ENCODE results near the gene NOL4L.

NOL4L gene

DNA sequence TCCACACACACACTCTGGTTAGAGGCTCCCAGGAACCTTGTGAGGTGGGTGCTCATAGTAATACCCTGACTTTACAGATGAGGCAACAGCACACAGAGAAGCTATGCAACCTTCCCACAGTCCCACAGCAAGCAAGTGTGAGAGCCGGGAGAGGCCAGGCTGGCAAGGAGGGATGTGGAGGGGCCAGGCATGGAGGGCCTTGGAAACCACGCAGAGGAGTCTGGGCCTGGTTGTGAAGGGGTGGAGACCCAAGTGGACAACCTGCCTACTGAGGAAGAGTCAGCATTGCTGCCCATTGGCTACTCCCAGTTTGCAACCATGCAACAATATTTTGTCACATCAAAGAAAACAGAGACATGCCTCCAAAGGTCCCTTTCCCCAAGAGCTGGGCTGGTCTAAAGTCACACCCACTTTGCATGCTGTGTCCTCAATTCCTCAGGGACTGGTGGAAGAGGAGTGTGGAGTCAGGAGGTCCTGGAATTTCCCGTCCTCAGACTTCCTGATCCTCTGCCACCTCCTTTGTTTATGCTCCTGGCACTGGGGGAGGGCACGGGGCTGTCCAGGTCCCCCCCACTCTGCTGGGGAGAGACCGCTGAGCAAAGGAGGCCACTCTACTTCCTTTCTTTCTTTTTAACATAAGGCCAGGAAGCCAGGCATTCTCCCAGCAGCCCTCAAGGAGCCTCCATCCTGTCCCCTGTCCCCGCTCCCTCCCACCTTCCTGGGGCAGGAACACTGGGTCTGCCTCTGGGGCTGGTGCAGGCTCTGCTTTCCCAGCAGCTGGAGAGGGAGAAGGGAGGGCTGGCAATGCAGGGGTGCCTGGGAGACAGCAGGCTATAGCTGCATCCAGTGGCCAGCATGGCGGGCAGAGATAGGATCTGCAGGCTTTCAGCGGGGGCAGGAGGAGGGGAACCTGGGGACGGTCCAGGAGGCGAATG, 68.3 kb downstream of the NOL4L start:
- TF ChIP-seq, protein P1, sequence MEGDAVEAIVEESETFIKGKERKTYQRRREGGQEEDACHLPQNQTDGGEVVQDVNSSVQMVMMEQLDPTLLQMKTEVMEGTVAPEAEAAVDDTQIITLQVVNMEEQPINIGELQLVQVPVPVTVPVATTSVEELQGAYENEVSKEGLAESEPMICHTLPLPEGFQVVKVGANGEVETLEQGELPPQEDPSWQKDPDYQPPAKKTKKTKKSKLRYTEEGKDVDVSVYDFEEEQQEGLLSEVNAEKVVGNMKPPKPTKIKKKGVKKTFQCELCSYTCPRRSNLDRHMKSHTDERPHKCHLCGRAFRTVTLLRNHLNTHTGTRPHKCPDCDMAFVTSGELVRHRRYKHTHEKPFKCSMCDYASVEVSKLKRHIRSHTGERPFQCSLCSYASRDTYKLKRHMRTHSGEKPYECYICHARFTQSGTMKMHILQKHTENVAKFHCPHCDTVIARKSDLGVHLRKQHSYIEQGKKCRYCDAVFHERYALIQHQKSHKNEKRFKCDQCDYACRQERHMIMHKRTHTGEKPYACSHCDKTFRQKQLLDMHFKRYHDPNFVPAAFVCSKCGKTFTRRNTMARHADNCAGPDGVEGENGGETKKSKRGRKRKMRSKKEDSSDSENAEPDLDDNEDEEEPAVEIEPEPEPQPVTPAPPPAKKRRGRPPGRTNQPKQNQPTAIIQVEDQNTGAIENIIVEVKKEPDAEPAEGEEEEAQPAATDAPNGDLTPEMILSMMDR (IDR thresholded peaks at IDR 0.05; ENCODE audit: borderline replicate concordance, insufficient read depth, low read depth, low read length): no peak
- H3K4me3 ChIP-seq (ENCODE audit: low read depth, low read length): no peak overlapping the region

DNA sequence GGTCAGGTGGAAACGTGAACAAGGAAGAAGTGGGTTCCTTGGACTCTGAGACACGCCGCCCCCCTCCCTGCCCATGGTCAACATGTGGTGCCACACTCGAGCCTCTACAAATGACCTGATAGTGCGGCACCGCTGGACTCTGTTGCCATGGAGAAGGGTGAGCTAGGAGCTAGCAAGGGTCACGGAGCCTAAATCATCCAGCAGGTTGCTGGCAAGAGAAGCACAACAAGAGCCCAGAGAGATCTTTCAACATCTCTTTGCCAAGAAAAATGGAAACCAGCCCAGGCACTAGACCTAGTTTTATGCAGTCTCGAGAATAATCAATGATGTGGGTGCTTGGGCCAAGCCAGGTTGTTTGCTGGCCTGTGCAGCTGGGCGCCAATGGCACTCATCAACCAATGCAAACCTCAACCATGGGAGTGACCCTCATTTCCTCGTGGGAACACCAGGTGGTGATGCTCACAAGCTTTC, 69.5 kb downstream of the NOL4L start:
- TF ChIP-seq, protein P1 (IDR thresholded peaks at IDR 0.05; ENCODE audit: borderline replicate concordance, insufficient read depth, low read depth, low read length): no peak

DNA sequence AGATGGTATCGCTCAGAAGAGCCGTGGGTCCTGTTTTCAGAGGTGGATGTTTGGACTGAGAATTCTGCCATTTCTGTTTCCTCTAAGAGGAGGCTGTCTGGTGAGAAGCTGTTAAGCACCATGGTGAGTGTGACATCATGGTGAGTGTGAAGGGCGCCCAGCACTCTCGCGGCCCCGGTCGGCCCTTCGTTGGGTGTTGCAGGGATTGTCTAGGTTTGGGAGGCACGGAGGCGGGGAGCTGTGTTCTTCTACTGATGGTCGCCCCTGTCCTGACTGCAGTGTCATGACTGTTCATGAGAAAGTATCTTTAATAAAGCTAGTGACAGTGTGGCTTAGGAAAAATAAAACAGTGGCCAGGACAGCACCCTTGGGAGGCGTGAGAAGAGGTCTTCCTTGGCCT, 70.4 kb downstream of the NOL4L start:
- no peak overlapping the region for H3K4me3 ChIP-seq (ENCODE audit: low read depth, low read length)
- TF ChIP-seq, protein P1 (IDR thresholded peaks at IDR 0.05; ENCODE audit: borderline replicate concordance, insufficient read depth, low read depth, low read length): no peak

More for the DNA sequence above, 69.5 kb downstream of the NOL4L start:
- no peak overlapping the region for H3K4me3 ChIP-seq (ENCODE audit: low read depth, low read length)

DNA sequence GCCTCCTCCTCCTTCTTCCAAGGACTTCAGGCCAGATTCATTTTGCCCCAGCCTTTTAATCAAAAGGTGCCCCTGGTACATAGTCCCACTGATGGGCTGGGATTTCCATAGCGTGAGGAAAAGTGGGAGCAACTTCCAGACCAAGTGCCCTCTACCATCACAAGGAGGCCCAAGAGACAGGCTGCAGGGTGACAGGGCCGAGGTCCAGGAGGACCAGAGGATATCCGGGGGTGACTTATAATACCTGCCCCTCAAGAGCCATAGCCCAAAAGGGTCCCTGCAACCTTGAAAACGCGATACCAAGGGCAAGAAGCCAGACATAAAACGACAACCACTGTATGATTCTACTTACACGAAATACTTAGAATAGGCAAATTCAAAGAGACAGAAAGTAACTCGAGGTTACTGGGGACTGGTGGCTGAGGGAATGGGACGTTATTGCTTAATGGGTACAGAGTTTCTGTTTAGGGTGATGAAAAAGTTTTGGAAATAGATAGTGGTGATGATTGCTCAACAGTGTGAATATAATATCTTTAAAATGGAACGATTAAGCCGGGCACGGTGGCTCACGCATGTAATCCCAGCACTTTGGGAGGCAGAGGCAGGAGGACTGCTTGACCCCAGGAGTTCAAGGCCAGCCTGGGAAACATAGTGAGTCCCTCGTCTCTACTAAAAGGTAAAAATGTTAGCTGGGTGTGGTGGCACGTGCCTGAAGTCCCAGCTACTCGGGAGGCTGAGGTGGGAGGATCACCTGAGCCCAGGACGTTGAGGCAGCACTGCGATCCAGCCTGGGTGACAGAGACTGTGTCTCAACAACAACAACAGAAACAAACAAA, 71.9 kb downstream of the NOL4L start:
- no peak overlapping the region for H3K4me3 ChIP-seq (ENCODE audit: low read depth, low read length)
- TF ChIP-seq, protein P1 (IDR thresholded peaks at IDR 0.05; ENCODE audit: borderline replicate concordance, insufficient read depth, low read depth, low read length): no peak

DNA sequence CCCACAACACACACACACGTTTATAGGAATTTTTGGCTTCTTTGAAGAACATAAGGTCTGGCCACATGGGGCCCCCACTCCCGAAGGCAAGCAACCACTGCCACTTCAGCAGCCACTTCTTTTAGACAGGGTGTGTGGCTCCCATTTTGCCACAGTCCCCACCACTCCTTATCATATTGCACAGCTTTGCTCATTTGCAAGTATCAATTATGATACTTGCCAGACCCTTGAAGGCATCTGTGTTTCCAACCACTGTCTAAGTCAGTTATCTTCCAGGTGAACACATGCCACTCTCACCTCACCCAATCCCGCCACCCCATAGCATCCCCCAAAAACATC, 73.1 kb downstream of the NOL4L start:
- TF ChIP-seq, protein P1 (IDR thresholded peaks at IDR 0.05; ENCODE audit: borderline replicate concordance, insufficient read depth, low read depth, low read length): no peak
- H3K4me3 ChIP-seq (ENCODE audit: low read depth, low read length): no peak overlapping the region

DNA sequence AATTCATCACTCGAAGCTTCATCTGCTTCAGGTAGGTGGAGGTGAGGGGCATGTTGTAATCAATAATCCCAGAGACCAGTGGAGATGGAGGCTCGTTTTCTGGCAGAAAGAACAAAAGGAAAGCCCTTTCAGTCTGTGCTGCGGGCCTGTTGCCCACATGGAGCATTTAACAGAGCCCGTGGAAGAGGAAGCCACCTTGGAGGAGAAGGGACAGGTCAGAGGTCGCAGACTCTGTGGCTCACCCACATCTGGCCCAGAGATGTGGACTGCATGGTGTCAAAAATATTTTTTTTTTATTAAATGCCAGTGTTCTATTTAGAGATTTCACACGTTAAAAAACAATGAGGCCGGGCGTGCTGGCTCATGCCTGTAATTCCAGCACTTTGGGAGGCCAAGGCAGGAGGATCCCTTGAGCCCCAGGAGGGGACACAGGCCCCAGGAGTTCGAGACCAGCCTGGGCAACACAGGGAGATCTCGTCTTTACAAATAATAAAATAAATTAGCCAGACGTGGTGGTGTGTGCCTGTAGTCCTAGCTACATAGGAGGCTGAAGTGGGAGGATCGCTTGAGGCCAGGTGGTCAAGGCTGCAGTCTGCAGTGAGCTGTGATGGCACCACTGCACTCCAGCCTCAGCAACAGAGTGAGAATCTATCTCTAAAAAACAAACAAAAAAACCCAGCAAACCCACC, 73.6 kb downstream of the NOL4L start:
- H3K4me3 ChIP-seq (ENCODE audit: low read depth, low read length): no peak overlapping the region
- TF ChIP-seq, protein P1 (IDR thresholded peaks at IDR 0.05; ENCODE audit: borderline replicate concordance, insufficient read depth, low read depth, low read length): no peak
